Aorta (tissue), 5 donors: Measurements from ENCODE around the gene ZBTB5. TPM values are rescaled to one million over a fixed set of nuclear protein-coding genes. Genes with fewer than 3 reads are reported as not detected.
"Not testable (repeated sequence)": the region's sequence is repeated elsewhere in the genome, so short reads cannot be mapped to it uniquely, and the experiment has no call there.

Experiments
- ATAC-seq: fragments of 200-7000 bp; cut with Tn5 transposase; one replicate; pipeline ENCODE4 v1.9.1; 2022; ENCODE audit warnings: moderate library complexity; ENCODE audit not compliant: low FRiP score
- DNase-seq, 2 donors: peaks; one replicate each; pipeline ENCODE4 v3.0.0-alpha.2; 2020
- H3K27ac ChIP-seq, 2 donors: one replicate each; pipeline ENCODE4 v1.5.1; 2013; ENCODE audit warnings: low read length in 2 of 2, mild to moderate bottlenecking in 2 of 2, moderate library complexity in 2 of 2, control low read depth in 1 of 2, inconsistent platforms in 1 of 2, low read depth in 1 of 2
- H3K27me3 ChIP-seq, 2 donors: one replicate each; pipeline ENCODE4 v1.6.1; 2013; ENCODE audit warnings: control low read depth in 1 of 2, low read length in 1 of 2, mild to moderate bottlenecking in 1 of 2, moderate library complexity in 1 of 2; ENCODE audit not compliant: insufficient read depth in 2 of 2, control insufficient read depth in 1 of 2
- H3K36me3 ChIP-seq, 2 donors: one replicate each; pipeline ENCODE4 v1.6.1; 2013; ENCODE audit warnings: control low read depth in 1 of 2, low read length in 1 of 2, mild to moderate bottlenecking in 1 of 2; ENCODE audit not compliant: insufficient read depth in 2 of 2, control insufficient read depth in 1 of 2
- H3K4me1 ChIP-seq, 2 donors: one replicate each; pipeline ENCODE4 v1.6.1; 2013; ENCODE audit warnings: low read length in 2 of 2, control low read depth in 1 of 2, mild to moderate bottlenecking in 1 of 2, moderate library complexity in 1 of 2; ENCODE audit not compliant: insufficient read depth in 2 of 2, control insufficient read depth in 1 of 2
- H3K4me3 ChIP-seq, 2 donors: one replicate each; pipeline ENCODE4 v1.5.1; 2013; ENCODE audit warnings: low read length in 2 of 2, control low read depth in 1 of 2, mild to moderate bottlenecking in 1 of 2
- H3K9me3 ChIP-seq: one replicate; pipeline ENCODE4 v1.6.1; 2013; ENCODE audit warnings: mild to moderate bottlenecking, low read length; ENCODE audit not compliant: control insufficient read depth
- whole genome bisulfite sequencing, 2 donors: extraction: QIAGEN DNeasy Blood & Tissue Kit; methylation state at CpG; one replicate each; pipeline ENCODE4 v1.1.7; 2013; 5-methylcytosine and 5-hydroxymethylcytosine counted together
- intact Hi-C, 2 donors: fragments of 100-400 bp; cut with DNase I; formaldehyde crosslinking; loops; one replicate each; pipeline versions ENCODE4 v1.14.2 to v1.15.0; 2022
- polyA plus RNA-seq, 2 donors: library from polyadenylated mRNA; stranded (reverse); fragments of 200-250 nt; gene quantifications; one replicate each; pipeline ENCODE4 v1.2.3, GENCODE V29; 2013
- total RNA-seq, 2 donors: library from RNA; stranded (reverse); fragmentation: NEBNext Ultra II Directional; extraction: Animal tissue kit (Norgen Biotek cat#: 25700); gene quantifications; one replicate each; pipeline ENCODE4 v1.2.1, GENCODE V29; 2021
- donor health status: healthy with polysubstance abuse.
- donor health status: Bipolar disorder and iron deficiency.
- donor health status: DM: no; HTN: no; CAD: no.
- donor health status: DM: no; HTN: no; CAD: no.
- donor health status: DM: yes; HTN: yes; CAD: no.

The ZBTB5 gene
- total and polyA plus RNA-seq, 4 donors, result 2.4 to 11.4 (median 9.4) TPM

DNA sequence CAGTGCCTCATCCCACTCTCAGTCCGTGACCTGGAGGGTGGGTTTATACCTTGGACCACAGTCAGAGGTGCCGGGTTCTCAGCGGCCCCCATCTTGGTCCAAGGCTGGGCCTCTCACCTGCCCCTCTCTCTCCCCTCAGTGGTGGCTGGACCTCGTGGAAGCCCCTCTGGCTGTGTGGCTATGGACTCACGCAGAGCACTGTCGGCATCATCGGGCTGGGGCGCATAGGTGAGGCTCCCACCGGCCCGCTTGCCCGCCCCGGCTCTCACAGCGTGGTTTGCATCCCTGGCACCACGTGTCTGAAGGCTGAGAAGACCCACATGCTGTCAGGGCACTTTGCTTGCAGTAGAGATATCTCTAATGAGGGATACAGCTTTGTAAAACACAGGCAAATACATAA is 36.9 kb downstream of the ZBTB5 start:
- H3K4me3 ChIP-seq, result no peak overlapping the region
- H3K27ac ChIP-seq, result no peak overlapping the region
- intact Hi-C loops, result no loop called here
- WGBS, 2 donors, result 90 to 95% methylated on average over 14 of the region's 14 CpGs
- H3K36me3 ChIP-seq, result peaks cover 0 to 2% of the 10 kb centered on the region in 2 donors
- no peaks in the 10 kb centered on the region for H3K4me1 ChIP-seq
- H3K27me3 ChIP-seq, result no peaks in the 10 kb centered on the region
- DNase-seq (peak in 1 of 2 donors; percentile 69), ATAC-seq (no peak)
- no peaks in the 10 kb centered on the region for H3K9me3 ChIP-seq

DNA sequence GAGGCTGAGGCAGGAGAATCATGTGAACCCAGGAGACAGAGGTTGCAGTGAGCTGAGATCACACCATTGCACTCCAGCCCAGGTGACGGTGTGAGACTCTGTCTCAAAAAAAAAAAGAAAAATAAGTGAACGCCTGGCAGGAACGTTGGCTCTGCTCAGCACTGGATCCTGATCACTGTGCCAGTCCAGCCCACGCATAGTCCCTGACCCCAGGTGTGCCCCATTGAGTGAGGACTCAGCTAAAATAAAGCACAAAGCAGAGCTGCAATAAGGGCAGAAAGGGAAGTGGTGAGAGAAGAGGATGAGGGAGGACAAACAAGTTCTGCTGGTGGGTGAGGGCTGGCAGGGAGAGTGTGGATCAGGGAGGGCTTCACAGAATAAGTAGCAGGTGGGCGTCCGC is 38.4 kb downstream of the ZBTB5 start:
- Histone ChIP-seq H3K4me1 (no peaks in the 10 kb centered on the region), H3K27me3 (no peaks in the 10 kb centered on the region), H3K27ac (no peak overlapping the region), H3K4me3 (no peak overlapping the region), H3K36me3 (peaks cover 0 to 2% of the 10 kb centered on the region in 2 donors), H3K9me3 (no peaks in the 10 kb centered on the region)
- intact Hi-C loops, result no loop called here
- DNase-seq, result peak in 1 of 2 donors; percentile 30
- no peak for ATAC-seq
- 86 to 89% methylated on average over 6 of the region's 6 CpGs for WGBS, 2 donors

DNA sequence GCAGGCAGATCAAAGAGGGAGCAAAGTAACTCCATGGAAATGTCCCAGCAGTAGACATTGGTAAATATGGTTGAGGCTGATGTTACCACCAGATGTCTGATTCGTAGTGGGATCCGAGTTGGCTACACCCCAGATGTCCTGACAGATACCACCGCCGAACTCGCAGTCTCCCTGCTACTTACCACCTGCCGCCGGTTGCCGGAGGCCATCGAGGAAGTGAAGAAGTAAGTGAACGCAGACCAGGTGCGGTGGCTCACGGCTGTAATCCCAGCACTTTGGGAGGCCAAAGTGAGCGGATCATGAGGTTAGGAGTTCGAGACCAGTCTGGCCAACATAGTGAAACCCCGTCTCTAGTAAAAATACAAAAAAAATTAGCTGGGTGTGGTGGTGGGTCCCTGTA is 38.8 kb downstream of the ZBTB5 start:
- intact Hi-C loops, result not testable (repeated sequence)
- 93 to 96% methylated on average over 15 of the region's 15 CpGs for WGBS, 2 donors

DNA sequence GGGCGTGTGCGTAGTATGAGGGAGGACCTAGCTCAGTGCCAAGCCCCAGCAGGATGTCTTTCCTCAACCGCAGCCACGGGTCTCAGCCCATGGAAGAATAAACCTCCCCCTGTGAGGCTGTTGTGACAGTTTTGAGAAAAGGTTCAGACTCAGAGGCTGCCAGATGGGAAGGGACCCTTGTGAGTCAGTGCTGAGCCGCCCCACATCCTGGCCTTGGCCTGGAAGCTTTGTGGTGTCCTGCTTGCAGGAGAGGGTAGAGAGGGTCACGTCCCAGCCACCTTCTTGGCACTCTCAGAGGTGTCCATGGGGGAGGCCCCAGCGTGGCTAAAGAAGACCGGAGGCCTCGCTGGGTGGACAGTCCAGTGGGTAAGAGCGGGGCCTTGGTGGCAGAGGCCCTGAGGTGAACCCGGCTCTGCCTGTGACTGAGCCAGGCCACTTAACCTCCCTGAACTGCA is 39.9 kb downstream of the ZBTB5 start:
- 85 to 87% methylated on average over 11 of the region's 11 CpGs for WGBS, 2 donors

More for the DNA sequence above, 38.8 kb downstream of the ZBTB5 start:
- not testable (repeated sequence) for H3K4me3 ChIP-seq, H3K9me3 ChIP-seq, H3K36me3 ChIP-seq, H3K27ac ChIP-seq, H3K4me1 ChIP-seq, ATAC-seq, H3K27me3 ChIP-seq
- DNase-seq, result peak in 1 of 2 donors; percentile 33

DNA sequence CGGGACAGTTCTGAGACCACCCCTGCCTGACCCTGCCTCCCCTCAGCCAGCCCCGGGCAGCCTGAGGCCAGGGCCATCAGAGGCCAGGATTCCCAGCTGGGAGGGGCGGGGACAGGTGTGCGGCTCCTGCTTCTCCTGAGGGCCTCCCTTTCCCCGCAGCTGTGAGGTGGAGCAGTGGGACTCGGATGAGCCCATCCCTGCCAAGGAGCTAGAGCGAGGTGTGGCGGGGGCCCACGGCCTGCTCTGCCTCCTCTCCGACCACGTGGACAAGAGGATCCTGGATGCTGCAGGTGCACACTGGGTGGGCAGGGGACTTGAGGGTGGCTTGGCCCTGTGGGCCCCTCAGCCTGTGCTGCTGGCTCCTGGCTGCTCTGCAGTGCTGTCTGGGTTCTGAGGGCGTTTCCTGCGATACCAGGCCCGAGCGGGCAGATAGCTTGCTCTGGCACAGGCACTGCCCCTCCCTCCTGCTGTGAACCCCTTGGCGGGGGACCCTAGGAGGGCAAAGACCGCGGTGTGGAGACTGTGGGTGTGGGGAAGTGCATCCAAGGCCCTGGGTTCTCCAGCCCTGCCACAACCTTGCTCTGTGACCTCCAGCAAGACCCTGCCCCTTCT is 40.5 kb downstream of the ZBTB5 start:
- intact Hi-C loops, result loop anchor here in 1 of 2 donors (5.0 kb wide), 1 partner anchor 38 kb away; no protein-coding TSS in a partner anchor
- Histone ChIP-seq H3K27ac (no peak overlapping the region), H3K27me3 (no peaks in the 10 kb centered on the region), H3K9me3 (no peaks in the 10 kb centered on the region), H3K4me3 (no peak overlapping the region), H3K36me3 (peaks cover 0 to under 1% of the 10 kb centered on the region in 2 donors), H3K4me1 (no peaks in the 10 kb centered on the region)
- peak in 1 of 2 donors; percentile 62 for DNase-seq
- 83 to 84% methylated on average over 15 to 18 of the region's 18 CpGs for WGBS, 2 donors
- no peak for ATAC-seq

More for the DNA sequence above, 39.9 kb downstream of the ZBTB5 start:
- intact Hi-C loops, result no loop called here
- ATAC-seq (no peak), DNase-seq (peak in 1 of 2 donors; percentile 49)
- Histone ChIP-seq H3K9me3 (no peaks in the 10 kb centered on the region), H3K4me3 (no peak overlapping the region), H3K36me3 (peaks cover 0 to 2% of the 10 kb centered on the region in 2 donors), H3K4me1 (no peaks in the 10 kb centered on the region), H3K27ac (no peak overlapping the region), H3K27me3 (no peaks in the 10 kb centered on the region)

DNA sequence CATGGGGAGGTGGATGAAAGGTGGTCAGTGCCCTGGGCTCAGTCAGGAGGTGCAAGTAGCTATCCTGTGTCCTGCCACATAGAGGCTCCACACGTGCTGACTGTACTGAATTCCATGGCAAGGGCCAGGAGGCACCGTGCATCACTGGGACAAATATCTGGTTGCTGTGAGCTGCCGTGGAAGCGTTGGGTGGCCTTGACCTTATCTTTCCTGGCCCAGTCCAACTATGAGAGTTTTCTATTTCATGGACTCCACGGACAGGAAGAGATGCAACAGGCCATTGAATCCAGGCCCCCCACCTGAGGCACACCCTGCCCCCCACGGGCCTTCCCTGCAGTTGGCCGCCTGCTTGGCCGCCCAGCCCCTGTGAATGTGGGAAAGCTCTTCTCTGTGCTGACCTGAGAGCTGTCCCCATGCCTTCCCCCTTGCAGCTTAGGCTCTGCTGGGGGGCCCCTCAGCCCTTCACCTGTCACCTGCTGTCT is 41.0 kb downstream of the ZBTB5 start:
- Histone ChIP-seq H3K4me1 (no peaks in the 10 kb centered on the region), H3K9me3 (no peaks in the 10 kb centered on the region), H3K36me3 (no peaks in the 10 kb centered on the region), H3K27ac (no peak overlapping the region), H3K4me3 (no peak overlapping the region), H3K27me3 (no peaks in the 10 kb centered on the region)
- ATAC-seq (no peak), DNase-seq (peak in 1 of 2 donors; percentile 40)
- WGBS, 2 donors, result 66 to 69% methylated on average over 8 of the region's 8 CpGs
- intact Hi-C loops, result loop anchor here in 1 of 2 donors (5.0 kb wide), 1 partner anchor 38 kb away; no protein-coding TSS in a partner anchor

DNA sequence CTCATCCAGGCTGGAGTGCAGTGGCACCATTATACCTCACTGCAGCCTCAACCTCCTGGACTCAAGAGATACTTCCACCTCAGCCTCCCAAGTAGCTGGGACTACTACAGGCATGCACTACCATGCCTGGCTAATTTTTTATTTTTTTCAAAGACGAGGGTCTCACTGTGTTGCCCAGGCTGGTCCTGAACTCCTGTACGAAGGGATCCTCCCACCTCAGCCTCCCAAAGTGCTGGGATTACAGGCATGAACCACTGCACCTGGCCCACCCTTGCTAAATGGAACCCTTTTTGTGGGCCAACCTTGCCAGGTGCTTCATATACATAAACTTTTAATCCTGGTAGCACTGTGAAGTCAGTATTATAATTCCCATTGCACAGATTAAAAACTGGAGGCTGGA is 41.7 kb downstream of the ZBTB5 start:
- H3K4me3 ChIP-seq, result no peak overlapping the region
- WGBS, 2 donors, result 52 to 64% methylated on average over 2 of the region's 2 CpGs
- no peaks in the 10 kb centered on the region for H3K9me3 ChIP-seq
- H3K4me1 ChIP-seq, result no peaks in the 10 kb centered on the region
- no peaks in the 10 kb centered on the region for H3K36me3 ChIP-seq
- intact Hi-C loops, result loop anchor here (2.0 to 5.0 kb wide), 4 partner anchors 39 to 303 kb away; partner anchors contain the start of genes ZBTB5 (in 1 of the 2) and ZCCHC7 (in 1 of the 2)
- H3K27ac ChIP-seq, result no peak overlapping the region
- ATAC-seq (no peak), DNase-seq (peak in 1 of 2 donors; percentile 13)
- no peaks in the 10 kb centered on the region for H3K27me3 ChIP-seq

DNA sequence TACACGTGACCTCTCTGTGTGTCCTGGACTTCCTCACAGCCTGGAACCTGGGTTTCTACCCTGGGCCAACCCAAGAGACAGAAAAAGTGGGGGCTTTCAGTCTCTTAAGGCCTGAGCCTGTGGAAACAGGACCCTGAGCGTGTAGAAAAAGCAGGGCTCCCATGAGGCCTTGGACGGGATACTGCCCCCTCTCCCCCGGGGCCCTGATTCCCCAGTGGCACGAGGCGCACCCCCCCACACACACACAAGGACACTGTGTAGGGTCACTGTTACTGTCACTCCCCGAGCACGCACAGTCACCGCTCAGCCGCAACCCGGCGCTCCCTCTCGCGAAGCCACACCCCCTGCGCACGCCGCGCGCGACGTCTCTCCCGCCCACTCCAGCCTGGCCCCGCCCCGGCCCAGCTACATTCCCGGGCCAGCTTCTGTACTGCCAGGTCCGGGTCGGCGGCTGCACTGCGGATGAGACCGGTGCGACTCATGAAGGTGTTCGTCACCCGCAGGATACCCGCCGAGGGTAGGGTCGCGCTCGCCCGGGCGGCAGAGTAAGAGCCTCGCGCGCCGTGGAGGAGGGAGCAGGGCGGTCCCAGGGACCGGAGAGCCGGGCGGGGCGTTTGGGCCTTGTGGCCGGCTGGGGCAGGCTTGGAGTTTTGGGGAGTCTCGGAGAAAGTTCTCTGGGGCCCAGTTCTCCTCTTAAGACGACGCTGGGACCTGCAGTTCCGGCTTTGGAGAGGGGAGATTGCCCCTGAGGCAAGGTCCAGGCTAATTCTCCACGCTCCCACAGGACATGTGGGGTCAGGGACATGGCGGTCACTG is 42.8 kb downstream of the ZBTB5 start, which contains the start of gene GRHPR:
GRHPR (plus strand) TSS at position 408 of the 816 bp plus-strand sequence; CDS start at position 463, 55 bp downstream.
- intact Hi-C loops, result loop anchor here (2.0 to 5.0 kb wide), 4 partner anchors 40 to 302 kb away; partner anchors contain the start of genes ZBTB5 (in 1 of the 2) and ZCCHC7 (in 1 of the 2)
- peak within 1 kb of the TSS; percentile 55 to 78 for H3K4me3 ChIP-seq

More for the DNA sequence above, 42.8 kb downstream of the ZBTB5 start, which contains the start of gene GRHPR:
- Histone ChIP-seq H3K36me3 (no peaks in the 10 kb centered on the region), H3K9me3 (no peaks in the 10 kb centered on the region), H3K27me3 (no peaks in the 10 kb centered on the region), H3K4me1 (no peaks in the 10 kb centered on the region), H3K27ac (peak within 1 kb of the TSS in 1 of 2 donors; percentile 49)
- WGBS, 2 donors, result 0% methylated on average over 54 to 56 of the region's 56 CpGs
- peak; percentile 97 for ATAC-seq
- DNase-seq, result peak; percentile 93 to 98
